B cell (primary cell): Measurements from ENCODE around the gene LAMA3. TPM values are rescaled to one million over a fixed set of nuclear protein-coding genes. Genes with fewer than 3 reads are reported as not detected.
A peak's percentile ranks its signal among the peaks of the same experiment; 100 is the strongest.

Source experiments
- ATAC-seq: fragments of 200-7000 bp; cut with Tn5 transposase; one replicate; pipeline ENCODE4 v1.10.0; 2021; ENCODE audit warnings: low read depth, mild to moderate bottlenecking, moderate number of reproducible peaks, moderate library complexity
- CTCF ChIA-PET: fragments of 350-600 bp; sonication (Branson Sonifier 250); formaldehyde crosslinking; loops from one replicate; lab custom pipeline; 2021; ENCODE audit warnings: antibody characterized with exemption, inconsistent platforms; lab: Charles Lee
- POLR2A ChIA-PET: fragments of 350-600 bp; sonication (Branson Sonifier 250); formaldehyde crosslinking; loops from one replicate; lab custom pipeline; 2021; ENCODE audit warnings: antibody characterized with exemption; lab: Charles Lee
- DNase-seq: peaks from one replicate; pipeline ENCODE4 v3.0.0; 2013
- H2AFZ ChIP-seq: 2 replicates; pipeline ENCODE4 v1.6.1; 2012; ENCODE audit warnings: mild to moderate bottlenecking, low read depth, low read length; ENCODE audit not compliant: insufficient read depth, poor library complexity, severe bottlenecking
- H3K27ac ChIP-seq, 2 donors: 1 replicate in 1 of 2; 2 replicates in 1 of 2; pipeline ENCODE4 v1.5.1; 2012 to 2013; ENCODE audit warnings: low read length in 2 of 2, mild to moderate bottlenecking in 2 of 2, moderate library complexity in 1 of 2
- H3K27me3 ChIP-seq, 4 experiments: fragments of 200-600 bp in 1 of 4; sonication (generic) in 1 of 4; replicated peaks in 1 of 4; 1 replicate in 2 of 4; 2 replicates in 2 of 4; pipeline versions ENCODE4 v1.6.1 to v1.7.0; 2013 to 2016; ENCODE audit warnings: low read length in 3 of 4, mild to moderate bottlenecking in 2 of 4, mixed read lengths in 1 of 4, moderate library complexity in 1 of 4; ENCODE audit not compliant: insufficient read depth in 4 of 4, control insufficient read depth in 3 of 4; ENCODE audit errors: control extremely low read depth in 1 of 4
- H3K36me3 ChIP-seq, 2 experiments: replicated peaks in 1 of 2; 1 replicate in 1 of 2; 2 replicates in 1 of 2; pipeline versions ENCODE4 v1.6.1 to v1.7.1; 2013; ENCODE audit warnings: low read length in 1 of 2; ENCODE audit not compliant: insufficient read depth in 2 of 2, control insufficient read depth in 1 of 2; ENCODE audit errors: control extremely low read depth in 1 of 2, extremely low read depth in 1 of 2
- H3K4me1 ChIP-seq, 2 donors: fragments of 200-600 bp in 1 of 2; sonication (generic) in 1 of 2; 1 replicate in 1 of 2; 2 replicates in 1 of 2; pipeline versions ENCODE4 v1.5.1 to v1.6.1; 2013 to 2017; ENCODE audit warnings: low read length in 2 of 2; ENCODE audit not compliant: control insufficient read depth in 2 of 2, insufficient read depth in 2 of 2
- H3K4me2 ChIP-seq: replicated peaks from 2 replicates; pipeline ENCODE3; 2012; ENCODE audit warnings: mild to moderate bottlenecking, low read depth, low read length; ENCODE audit not compliant: poor library complexity, severe bottlenecking
- H3K4me3 ChIP-seq, 5 experiments: fragments of 200-600 bp in 1 of 5; sonication (generic) in 1 of 5; 1 replicate in 3 of 5; 2 replicates in 2 of 5; pipeline versions ENCODE4 v1.5.1 to v1.7.0; 2011 to 2016; ENCODE audit warnings: low read length in 4 of 5, mild to moderate bottlenecking in 4 of 5, low read depth in 2 of 5, control low read depth in 1 of 5, moderate library complexity in 1 of 5; ENCODE audit not compliant: insufficient read depth in 1 of 5; ENCODE audit errors: control extremely low read depth in 1 of 5, extremely low read depth in 1 of 5
- H3K79me2 ChIP-seq: fragments of 200-600 bp; sonication (generic); one replicate; pipeline ENCODE4 v1.6.0; 2016; ENCODE audit warnings: low read length; ENCODE audit not compliant: control insufficient read depth, insufficient read depth
- H3K9ac ChIP-seq: fragments of 200-600 bp; sonication (generic); 2 replicates; pipeline ENCODE4 v1.6.1; 2017; ENCODE audit warnings: mild to moderate bottlenecking, low read length, moderate library complexity
- H3K9me3 ChIP-seq, 3 donors: one replicate each; pipeline versions ENCODE4 v1.6.1 to v1.7.1; 2013; ENCODE audit warnings: low read length in 2 of 3; ENCODE audit not compliant: control insufficient read depth in 2 of 3, insufficient read depth in 1 of 3; ENCODE audit errors: control extremely low read depth in 1 of 3
- H4K20me1 ChIP-seq: 2 replicates; pipeline ENCODE4 v1.6.0; 2012; ENCODE audit warnings: mild to moderate bottlenecking, low read length; ENCODE audit not compliant: insufficient read depth, control insufficient read depth, poor library complexity, severe bottlenecking
- H3K27ac Mint-ChIP-seq: one replicate; pipeline ENCODE4 v1.8.0; 2021; ENCODE audit warnings: mixed read lengths
- H3K27me3 Mint-ChIP-seq: one replicate; pipeline ENCODE4 v1.8.0; 2021; ENCODE audit warnings: mixed read lengths
- H3K4me1 Mint-ChIP-seq: one replicate; pipeline ENCODE4 v1.8.0; 2021; ENCODE audit warnings: mixed read lengths
- H3K4me3 Mint-ChIP-seq: one replicate; pipeline ENCODE4 v1.8.0; 2021; ENCODE audit warnings: mixed read lengths
- H3K9me3 Mint-ChIP-seq: one replicate; pipeline ENCODE4 v1.8.0; 2022; ENCODE audit warnings: mixed read lengths; ENCODE audit not compliant: insufficient read depth
- EZH2 ChIP-seq: IDR thresholded peaks from 2 replicates; pipeline ENCODE4 v1.6.1; 2012; ENCODE audit warnings: borderline replicate concordance, low read depth, mild to moderate bottlenecking, moderate library complexity, low read length; ENCODE audit not compliant: insufficient read depth, poor library complexity, severe bottlenecking
- WGBS: methylation state at CpG from one replicate; pipeline ENCODE4 v1.1.5; 2013; ENCODE audit warnings: missing lambda C conversion rate; ENCODE audit not compliant: insufficient coverage; 5-methylcytosine and 5-hydroxymethylcytosine counted together
- intact Hi-C: fragments of 100-400 bp; cut with micrococcal nuclease; formaldehyde crosslinking; loops from one replicate; pipeline ENCODE4 v1.10.0; 2022
- polyA plus RNA-seq: library from polyadenylated mRNA; depleted of rRNA; stranded (reverse); fragments of >200 nt; gene quantifications from 2 replicates; pipeline ENCODE4 v1.2.3, GENCODE V29; 2012
- total RNA-seq, 2 donors: library from RNA; stranded (reverse); fragments of 120-200 nt in 1 of 2; gene quantifications; 1 replicate in 1 of 2; 2 replicates in 1 of 2; pipeline versions ENCODE4 v1.2.3 to v1.2.4, GENCODE V29; 2013 to 2022
- TF ChIP-seq, protein P1 (sequence below): fragments of 200-600 bp; IDR thresholded peaks from one replicate; pipeline ENCODE4 v1.8.0; 2022; ENCODE audit warnings: antibody characterized with exemption, mild to moderate bottlenecking

LAMA3 gene
- total and polyA plus RNA-seq, 2 donors (not counting 1 experiment from before 2014, with no cell fraction given): 0.03 to 0.32 TPM

- H3K27ac Mint-ChIP-seq: no peak overlapping the region
- H3K9me3 Mint-ChIP-seq: no peaks in the 10 kb centered on the region
- H2AFZ ChIP-seq: no peak overlapping the region
- intact Hi-C loops: no loop called here
- no peaks in the 10 kb centered on the region for H3K36me3 ChIP-seq
- TF ChIP-seq, protein P1, sequence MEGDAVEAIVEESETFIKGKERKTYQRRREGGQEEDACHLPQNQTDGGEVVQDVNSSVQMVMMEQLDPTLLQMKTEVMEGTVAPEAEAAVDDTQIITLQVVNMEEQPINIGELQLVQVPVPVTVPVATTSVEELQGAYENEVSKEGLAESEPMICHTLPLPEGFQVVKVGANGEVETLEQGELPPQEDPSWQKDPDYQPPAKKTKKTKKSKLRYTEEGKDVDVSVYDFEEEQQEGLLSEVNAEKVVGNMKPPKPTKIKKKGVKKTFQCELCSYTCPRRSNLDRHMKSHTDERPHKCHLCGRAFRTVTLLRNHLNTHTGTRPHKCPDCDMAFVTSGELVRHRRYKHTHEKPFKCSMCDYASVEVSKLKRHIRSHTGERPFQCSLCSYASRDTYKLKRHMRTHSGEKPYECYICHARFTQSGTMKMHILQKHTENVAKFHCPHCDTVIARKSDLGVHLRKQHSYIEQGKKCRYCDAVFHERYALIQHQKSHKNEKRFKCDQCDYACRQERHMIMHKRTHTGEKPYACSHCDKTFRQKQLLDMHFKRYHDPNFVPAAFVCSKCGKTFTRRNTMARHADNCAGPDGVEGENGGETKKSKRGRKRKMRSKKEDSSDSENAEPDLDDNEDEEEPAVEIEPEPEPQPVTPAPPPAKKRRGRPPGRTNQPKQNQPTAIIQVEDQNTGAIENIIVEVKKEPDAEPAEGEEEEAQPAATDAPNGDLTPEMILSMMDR: no peak
- H4K20me1 ChIP-seq: no peaks in the 10 kb centered on the region
- DNase-seq: no peak
- no peaks in the 10 kb centered on the region for H3K27me3 Mint-ChIP-seq
- H3K27ac ChIP-seq: no peak overlapping the region
- no peak for ATAC-seq
- no peaks in the 10 kb centered on the region for H3K79me2 ChIP-seq
- no peak overlapping the region for H3K9ac ChIP-seq
- peaks cover 14 to 15% of the 10 kb centered on the region in 2 donors for H3K4me1 ChIP-seq
- CTCF ChIA-PET: interaction anchor here (0.6 to 2.0 kb wide), 3 partner anchors 14 to 79 kb away, joined by 3 to 10 read pairs (median 3); no protein-coding TSS in a partner anchor
- POLR2A ChIA-PET: no interaction called here
- WGBS: 100% methylated on average over 1 of the region's 1 CpG
- peaks cover 17% of the 10 kb centered on the region for H3K4me1 Mint-ChIP-seq
- peaks cover 0 to 3% (median 0%) of the 10 kb centered on the region in 3 donors for H3K9me3 ChIP-seq
- H3K4me2 ChIP-seq: no peak overlapping the region
- no peak overlapping the region for H3K4me3 ChIP-seq
- H3K4me3 Mint-ChIP-seq: no peak overlapping the region
- H3K27me3 ChIP-seq: no peaks in the 10 kb centered on the region
Observed at GRCh38 chr18:23933407-23933806, 244.2 kb downstream of the LAMA3 start.

GRCh38 chr18:23934252-23934651, 245.0 kb downstream of the LAMA3 start:
- Mint-ChIP-seq H3K4me1 (peaks cover 25% of the 10 kb centered on the region), H3K27ac (no peak overlapping the region), H3K27me3 (no peaks in the 10 kb centered on the region), H3K9me3 (no peaks in the 10 kb centered on the region), H3K4me3 (no peak overlapping the region)
- H2AFZ ChIP-seq: no peak overlapping the region
- no peaks in the 10 kb centered on the region for H4K20me1 ChIP-seq
- ChIA-PET POLR2A (no interaction called here), CTCF (interaction anchor here (1.0 to 2.0 kb wide), 2 partner anchors 12 to 15 kb away, joined by 3 to 10 read pairs; no protein-coding TSS in a partner anchor)
- no peak overlapping the region for H3K4me3 ChIP-seq
- no peak overlapping the region for H3K9ac ChIP-seq
- DNase-seq (peak; percentile 36), ATAC-seq (no peak)
- no peak for TF ChIP-seq EZH2
- TF ChIP-seq, protein P1: no peak
- WGBS: 30% methylated on average over 2 of the region's 3 CpGs
- H3K4me2 ChIP-seq: peak overlapping the region; percentile 10
- intact Hi-C loops: no loop called here
- H3K27ac ChIP-seq: no peak overlapping the region
- no peaks in the 10 kb centered on the region for H3K27me3 ChIP-seq
- H3K36me3 ChIP-seq: no peaks in the 10 kb centered on the region
- H3K4me1 ChIP-seq: peaks cover 17 to 21% of the 10 kb centered on the region in 2 donors
- H3K9me3 ChIP-seq: peaks cover 0 to 3% (median 0%) of the 10 kb centered on the region in 3 donors
- H3K79me2 ChIP-seq: no peaks in the 10 kb centered on the region
